Left ventricle myocardium inferior (tissue), 1 donor: ENCODE measurements around the gene FOXK2. TPM values are rescaled to one million over a fixed set of nuclear protein-coding genes. Genes with fewer than 3 reads are reported as not detected.

ENCODE experiments used
- DNase-seq: peaks from one replicate; pipeline ENCODE4 v3.0.0-alpha.2; 2020
- H3K27ac ChIP-seq: fragments of 200-600 bp; replicated peaks from 2 replicates; pipeline ENCODE4 v1.8.0; 2021
- H3K27me3 ChIP-seq: fragments of 200-600 bp; 2 replicates; pipeline ENCODE4 v1.8.0; 2021; ENCODE audit warnings: low read depth
- H3K36me3 ChIP-seq: fragments of 200-600 bp; 2 replicates; pipeline ENCODE4 v1.8.0; 2021
- H3K4me1 ChIP-seq: fragments of 200-600 bp; 2 replicates; pipeline ENCODE4 v1.8.0; 2021
- H3K4me3 ChIP-seq: fragments of 200-600 bp; 2 replicates; pipeline ENCODE4 v1.8.0; 2021; ENCODE audit warnings: mild to moderate bottlenecking, moderate library complexity
- H3K9me3 ChIP-seq: fragments of 200-600 bp; replicated peaks from 2 replicates; pipeline ENCODE4 v1.8.0; 2021
- CTCF ChIP-seq: fragments of 200-600 bp; IDR thresholded peaks from 2 replicates; pipeline ENCODE4 v1.8.0; 2021; ENCODE audit warnings: antibody characterized with exemption, mild to moderate bottlenecking, borderline replicate concordance
- intact Hi-C: fragments of 100-400 bp; cut with micrococcal nuclease; formaldehyde crosslinking; loops from one replicate; pipeline ENCODE4 v1.11.0; 2022
- total RNA-seq: library from RNA; stranded (reverse); fragmentation: NEBNext Ultra II Directional; extraction: Animal tissue kit (Norgen Biotek cat#: 25700); gene quantifications from one replicate; pipeline ENCODE4 v1.2.1, GENCODE V29; 2021
- donor health status: DM: no; HTN: yes; CAD: no; lungs with severe emphysema.

The FOXK2 gene
- total RNA-seq, 1 donor from 2014 or later, result 41.6 TPM

- no peaks in the 10 kb centered on the region for H3K9me3 ChIP-seq
- intact Hi-C loops, result no loop called here
- H3K36me3 ChIP-seq, result peaks cover 49% of the 10 kb centered on the region
- TF ChIP-seq CTCF, result no peak
- H3K4me3 ChIP-seq, result no peak overlapping the region
- DNase-seq, result no peak
- peaks cover 46% of the 10 kb centered on the region for H3K4me1 ChIP-seq
- H3K27ac ChIP-seq, result peak overlapping the region; percentile 16
- no peaks in the 10 kb centered on the region for H3K27me3 ChIP-seq
These were observed 67.9 kb downstream of the FOXK2 start for GRCh38 chr17:82587234-82588086.

DNA sequence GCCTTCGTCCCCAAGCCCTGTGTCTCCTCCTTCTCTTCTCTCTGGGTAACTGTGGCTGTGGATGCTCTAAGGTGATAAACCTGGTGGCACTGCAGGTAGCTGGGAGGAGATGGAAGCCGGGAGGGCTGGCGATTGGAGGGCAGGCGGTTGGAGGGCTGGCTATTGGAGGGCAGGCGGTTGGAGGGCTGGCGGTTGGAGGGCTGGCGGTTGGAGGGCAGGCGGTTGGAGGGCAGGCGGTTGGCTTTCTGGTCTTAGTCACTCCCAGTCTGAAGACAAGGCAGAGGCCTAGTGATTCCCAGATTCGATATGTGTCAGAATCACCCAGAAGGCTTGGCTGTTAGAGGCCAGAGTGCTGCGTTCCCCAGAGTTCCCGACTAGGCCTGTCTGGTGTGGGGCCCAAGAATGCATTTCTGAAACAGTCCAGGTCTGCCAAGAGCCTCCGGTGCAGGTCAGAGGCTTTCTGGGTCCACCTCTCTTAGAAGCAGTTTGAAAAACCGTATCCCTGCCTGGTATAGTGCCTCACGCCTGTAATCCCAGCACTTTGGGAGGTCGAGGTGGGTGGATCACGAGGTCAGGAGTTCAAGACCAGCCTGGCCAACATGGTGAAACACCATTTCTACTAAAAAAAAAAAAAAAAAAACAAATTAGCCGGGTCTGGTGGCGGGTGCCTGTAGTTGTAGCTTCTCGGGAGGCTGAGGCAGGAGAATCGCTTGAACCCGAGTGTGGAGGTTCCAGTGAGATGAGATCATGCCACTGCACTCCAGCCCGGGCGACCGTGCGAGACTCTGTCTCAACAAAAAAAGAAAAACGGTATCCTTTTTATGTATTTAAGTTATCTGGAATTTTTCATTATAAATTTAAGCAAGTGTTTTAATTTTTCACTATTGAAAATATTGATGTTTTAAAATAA lies 69.0 kb downstream of the FOXK2 start:
- Histone ChIP-seq H3K27ac (peak overlapping the region; percentile 26), H3K4me3 (no peak overlapping the region), H3K4me1 (peaks cover 48% of the 10 kb centered on the region), H3K27me3 (no peaks in the 10 kb centered on the region), H3K9me3 (no peaks in the 10 kb centered on the region), H3K36me3 (peaks cover 38% of the 10 kb centered on the region)
- intact Hi-C loops, result no loop called here
- TF ChIP-seq CTCF, result no peak
- no peak for DNase-seq

DNA sequence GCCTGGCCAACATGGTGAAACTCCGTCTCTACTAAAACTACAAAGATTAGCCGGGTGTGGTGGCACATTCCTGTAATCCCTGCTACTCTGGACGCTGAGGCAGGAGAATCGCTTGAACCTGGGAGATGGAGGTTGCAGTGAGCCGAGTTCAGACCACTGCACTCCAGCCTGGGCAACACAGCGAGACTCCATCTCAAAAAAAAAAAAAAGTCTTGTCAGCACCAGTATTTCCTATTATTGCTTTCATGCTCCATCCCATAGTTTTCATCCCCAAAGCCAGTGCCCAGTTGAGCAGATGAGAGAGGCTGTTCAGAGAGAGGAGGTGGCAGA lies 70.3 kb downstream of the FOXK2 start:
- intact Hi-C loops, result no loop called here
- Histone ChIP-seq H3K4me1 (peaks cover 59% of the 10 kb centered on the region), H3K27me3 (no peaks in the 10 kb centered on the region), H3K36me3 (peaks cover 30% of the 10 kb centered on the region), H3K4me3 (no peak overlapping the region), H3K9me3 (no peaks in the 10 kb centered on the region), H3K27ac (peak overlapping the region; percentile 26)
- no peak for DNase-seq
- no peak for TF ChIP-seq CTCF

DNA sequence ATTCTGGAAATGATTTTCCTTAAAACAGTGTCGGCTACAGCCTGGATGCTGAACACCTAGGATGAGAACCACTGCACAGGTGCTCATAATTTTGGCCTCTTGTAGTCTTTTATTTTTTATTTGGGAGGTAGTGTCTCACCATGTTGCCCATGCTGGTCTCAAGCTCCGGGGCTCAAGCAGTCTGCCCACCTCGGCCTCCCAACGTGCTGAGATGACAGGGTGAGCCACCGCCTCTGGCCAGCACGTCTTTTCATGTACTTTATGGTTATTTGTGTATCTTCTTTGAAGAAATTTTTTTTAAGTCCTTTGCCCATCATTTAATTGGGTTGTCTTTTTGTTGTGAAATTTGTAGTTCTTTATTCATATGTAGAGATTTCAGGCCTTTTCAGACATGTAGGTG lies 70.7 kb downstream of the FOXK2 start:
- Histone ChIP-seq H3K27ac (peak overlapping the region; percentile 26), H3K27me3 (no peaks in the 10 kb centered on the region), H3K9me3 (no peaks in the 10 kb centered on the region), H3K36me3 (peaks cover 31% of the 10 kb centered on the region), H3K4me1 (peaks cover 59% of the 10 kb centered on the region), H3K4me3 (no peak overlapping the region)
- no peak for DNase-seq
- TF ChIP-seq CTCF, result no peak
- intact Hi-C loops, result no loop called here

- H3K27ac ChIP-seq, result peak overlapping the region; percentile 92
- no peaks in the 10 kb centered on the region for H3K27me3 ChIP-seq
- peaks cover 32% of the 10 kb centered on the region for H3K36me3 ChIP-seq
- TF ChIP-seq CTCF, result no peak
- no peak for DNase-seq
- intact Hi-C loops, result no loop called here
- no peak overlapping the region for H3K4me3 ChIP-seq
- H3K9me3 ChIP-seq, result no peaks in the 10 kb centered on the region
- peaks cover 59% of the 10 kb centered on the region for H3K4me1 ChIP-seq
These were observed 71.5 kb downstream of the FOXK2 start for GRCh38 chr17:82590881-82591539.
